ENCODE measurements around the gene EGFL7. TPM values are rescaled to one million over a fixed set of nuclear protein-coding genes. Genes with fewer than 3 reads are reported as not detected.

The EGFL7 gene
- total RNA-seq, 1 experiment from 2014 or later, result 38.0 TPM

GRCh38 chr9:136686794-136687711 lies 24.3 kb downstream of the EGFL7 start, which contains the start of gene AGPAT2:
Gene AGPAT2, minus strand, starts transcription at chr9:136687457. Its CDS starts 100 bp downstream, at chr9:136687357.
- Histone ChIP-seq H3K4me1 (ENCODE audit: insufficient read depth, low read length) (no peaks in the 10 kb centered on the region; the same call in 1 of the 2 replicates), H3K23me2 (ENCODE audit: insufficient read length, low read depth, low read length, poor library complexity, severe bottlenecking) (peaks cover 9% of the 10 kb centered on the region), H4K20me1 (ENCODE audit: control insufficient read depth, insufficient read depth, insufficient read length) (no peaks in the 10 kb centered on the region), H3K56ac (ENCODE audit: insufficient read length, low read depth, low read length) (no peak within 1 kb of the TSS), H4K5ac (ENCODE audit: insufficient read length, low read depth, low read length) (no peak within 1 kb of the TSS), H2AFZ (ENCODE audit: low read length) (no peak within 1 kb of the TSS), H2BK120ac (ENCODE audit: low read depth, low read length, poor library complexity, severe bottlenecking) (no peak within 1 kb of the TSS), H3K27ac (ENCODE audit: insufficient read length, low read depth, low read length) (no peak within 1 kb of the TSS), H3K27me3 (ENCODE audit: insufficient read depth, low read length) (no peaks in the 10 kb centered on the region), H2BK12ac (ENCODE audit: insufficient read length, low read depth, low read length) (no peak within 1 kb of the TSS), H2BK20ac (ENCODE audit: low read depth, low read length, poor library complexity, severe bottlenecking) (no peak within 1 kb of the TSS), H3K9ac (ENCODE audit: extremely low read depth, insufficient read length, low read length) (no peak within 1 kb of the TSS), H4K8ac (replicated peaks; ENCODE audit: insufficient read length, low read depth, low read length) (no peak within 1 kb of the TSS), H3T11ph (ENCODE audit: low read length) (no peak within 1 kb of the TSS), H2BK15ac (ENCODE audit: low read depth, low read length) (no peak within 1 kb of the TSS), H4K91ac (ENCODE audit: insufficient read length, low read depth, low read length) (no peak within 1 kb of the TSS), H3K23ac (ENCODE audit: insufficient read length, low read depth, low read length) (no peak within 1 kb of the TSS), H2BK5ac (ENCODE audit: insufficient read length, low read length) (no peak within 1 kb of the TSS), H3K79me1 (ENCODE audit: insufficient read depth, low read depth, low read length, poor library complexity, severe bottlenecking) (peaks cover 4% of the 10 kb centered on the region), H3K79me2 (ENCODE audit: insufficient read depth, low read length) (no peaks in the 10 kb centered on the region; the same call in 1 of the 2 replicates), H3K14ac (ENCODE audit: insufficient read depth, low read length) (peak within 1 kb of the TSS; percentile 52; the same call in 1 of the 2 replicates), H3K4ac (ENCODE audit: low read depth, low read length) (no peak within 1 kb of the TSS), H3K4me2 (ENCODE audit: insufficient read depth, insufficient read length, low read length) (peak within 1 kb of the TSS; percentile 39), H3K9me3 (ENCODE audit: control insufficient read depth, low read depth, low read length) (no peaks in the 10 kb centered on the region), H2AK5ac (ENCODE audit: insufficient read length, low read length) (no peak within 1 kb of the TSS), H3K18ac (ENCODE audit: insufficient read length, low read depth, low read length) (no peak within 1 kb of the TSS)
- Mint-ChIP-seq H3K36me3 (ENCODE audit: insufficient read depth in 1 of 3, low read depth in 3 of 3) (no peaks in the 10 kb centered on the region), H3K4me1 (peaks cover 4 to 25% of the 10 kb centered on the region in 2 experiments), H3K27me3 (ENCODE audit: low read depth) (peaks cover 19% of the 10 kb centered on the region), H3K27ac (no peak within 1 kb of the TSS; a peak in 1 of 7 replicates), H3K9me3 (no peaks in the 10 kb centered on the region), H3K4me3 (peak within 1 kb of the TSS; percentile 70 to 86)
- WGBS (ENCODE audit: extremely low coverage, insufficient read length, low lambda C conversion rate), result no CpG with 5 or more reads among the region's 106 CpGs
- TF ChIP-seq CTCF (conservative IDR thresholded peaks at IDR 0.05), result no peak
- peak; percentile 67 for DNase-seq

Data from H9 (cell line).